HG03571 (cell line): ENCODE results near the gene PFKFB2.

Experiments used
- ATAC-seq: cut with Tn5 transposase; IDR thresholded peaks from one replicate; pipeline ENCODE4 v1.9.1; 2021; ENCODE audit not compliant: unreplicated experiment

The PFKFB2 gene

DNA sequence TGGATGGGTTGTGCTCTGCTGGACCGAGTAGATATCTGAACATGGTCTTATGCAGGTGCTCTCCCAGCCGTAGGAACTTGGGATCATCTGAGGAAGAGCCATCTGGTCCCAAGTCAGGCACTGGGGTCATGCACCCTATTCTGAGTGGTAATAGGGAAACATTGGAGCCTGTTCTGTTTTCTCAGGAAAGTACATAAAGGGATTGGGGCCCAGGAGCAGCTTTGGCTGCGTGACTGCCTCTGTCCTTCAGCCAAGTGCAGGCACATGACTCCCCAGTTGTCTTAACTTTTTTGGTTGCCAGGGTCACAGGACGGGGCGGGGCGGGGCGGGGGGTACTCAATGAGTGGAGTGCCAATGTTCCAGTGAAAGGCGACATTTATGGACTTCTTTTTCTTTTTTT, 11.5 kb downstream of the PFKFB2 start:
- ATAC-seq: no peak

DNA sequence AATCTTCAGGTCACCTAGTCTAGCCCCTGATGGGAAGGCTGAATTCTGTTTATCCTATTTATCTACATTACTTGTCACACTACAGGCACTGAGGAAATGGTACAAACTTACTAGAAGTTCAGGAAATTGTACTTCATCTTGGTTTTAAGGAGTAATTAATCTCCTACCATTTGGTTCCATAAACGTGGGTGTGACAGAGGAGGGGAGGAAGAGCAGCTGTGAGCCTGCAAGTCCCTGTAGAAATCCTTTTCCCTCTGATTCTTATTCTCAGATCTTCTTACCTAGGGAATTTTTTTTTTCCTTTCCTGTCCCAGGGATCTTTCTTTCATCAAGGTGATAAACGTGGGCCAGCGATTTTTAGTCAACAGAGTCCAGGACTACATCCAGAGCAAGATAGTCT, 14.1 kb downstream of the PFKFB2 start:
- ATAC-seq: no peak

DNA sequence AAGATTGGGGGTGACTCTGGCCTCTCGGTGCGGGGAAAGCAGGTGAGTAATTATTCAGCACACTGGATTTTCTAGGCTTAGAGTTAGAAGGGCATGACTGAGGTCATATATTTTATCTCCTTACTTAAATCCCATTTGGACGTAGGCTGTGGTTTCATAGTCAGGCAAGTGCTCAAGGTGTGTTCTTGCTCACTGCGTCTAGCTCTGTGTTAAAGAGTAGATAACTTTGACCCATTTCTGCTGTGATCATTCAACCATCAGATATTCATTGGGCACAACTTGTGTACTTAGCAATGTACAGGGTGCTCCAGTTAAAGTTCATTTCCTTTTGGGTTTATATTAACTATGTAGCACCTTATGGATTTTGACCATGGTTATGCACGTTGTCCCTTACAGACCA, 14.6 kb downstream of the PFKFB2 start:
- no peak for ATAC-seq

DNA sequence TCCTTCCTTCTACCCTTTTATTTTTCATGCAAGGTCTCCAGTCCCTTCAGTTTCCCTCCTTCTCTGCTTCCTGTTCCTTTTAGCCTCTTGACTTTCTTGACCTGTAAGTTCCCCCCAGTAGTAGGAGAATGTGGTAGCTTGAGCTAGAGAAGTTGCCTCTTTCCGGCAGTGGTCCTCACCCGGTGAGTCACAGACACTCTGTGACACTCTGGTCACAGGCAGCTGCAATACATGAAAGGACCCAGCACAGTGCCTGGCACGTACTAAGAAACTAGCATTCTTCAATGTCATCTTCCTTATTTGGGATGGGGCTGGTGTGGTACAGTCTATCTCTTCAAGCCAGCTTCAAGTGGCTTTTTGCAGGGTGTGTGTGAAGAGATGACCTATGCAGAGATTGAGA, 16.0 kb downstream of the PFKFB2 start:
- ATAC-seq: no peak

DNA sequence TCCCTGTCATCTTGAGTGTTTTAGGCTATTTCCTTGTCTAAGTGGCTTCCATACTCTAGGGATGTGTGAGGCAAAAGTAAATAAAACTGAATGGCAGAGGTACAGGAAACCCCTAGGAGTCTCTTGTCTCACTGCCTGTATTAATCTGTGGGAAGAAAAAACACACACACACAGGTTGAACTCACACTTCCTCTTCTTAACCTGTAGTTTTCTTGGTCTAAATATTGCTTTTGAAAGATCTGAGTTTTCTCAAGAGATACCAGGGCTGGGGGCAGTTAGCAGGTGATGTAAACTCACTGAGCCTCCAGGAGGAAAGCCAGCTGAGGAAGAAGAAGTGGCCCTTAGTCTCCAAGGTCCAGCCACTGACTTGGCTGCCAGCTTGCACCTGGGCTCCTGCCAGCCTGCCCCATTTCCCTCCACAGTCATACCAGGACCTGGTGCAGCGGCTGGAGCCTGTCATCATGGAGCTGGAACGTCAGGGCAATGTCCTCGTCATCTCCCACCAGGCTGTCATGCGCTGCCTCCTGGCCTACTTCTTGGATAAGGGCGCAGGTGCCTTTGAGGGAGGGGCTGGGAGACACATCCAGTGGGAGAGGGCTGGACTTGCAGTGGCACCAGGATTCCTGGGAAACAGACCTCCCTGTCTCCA, 16.9 kb downstream of the PFKFB2 start:
- ATAC-seq: no peak

DNA sequence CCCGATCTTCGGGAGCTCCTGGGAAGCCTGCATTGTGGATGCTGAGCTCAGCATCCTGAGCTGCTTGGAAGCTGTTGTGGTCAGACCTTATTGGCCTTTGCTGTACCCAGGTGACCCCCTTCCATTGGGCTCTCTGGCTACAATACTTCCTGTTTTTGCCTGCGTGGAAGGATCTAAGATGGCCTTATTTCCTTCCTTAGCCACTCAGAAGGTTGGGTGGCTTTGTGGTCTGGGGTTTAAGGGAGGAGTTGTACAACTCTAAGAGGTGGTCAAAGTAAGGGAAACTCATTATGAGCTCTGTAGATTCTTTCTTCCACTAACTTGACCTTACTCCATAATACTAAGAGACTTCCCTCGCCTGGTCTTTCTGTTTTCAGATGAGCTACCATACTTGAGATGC, 17.7 kb downstream of the PFKFB2 start:
- no peak for ATAC-seq

DNA sequence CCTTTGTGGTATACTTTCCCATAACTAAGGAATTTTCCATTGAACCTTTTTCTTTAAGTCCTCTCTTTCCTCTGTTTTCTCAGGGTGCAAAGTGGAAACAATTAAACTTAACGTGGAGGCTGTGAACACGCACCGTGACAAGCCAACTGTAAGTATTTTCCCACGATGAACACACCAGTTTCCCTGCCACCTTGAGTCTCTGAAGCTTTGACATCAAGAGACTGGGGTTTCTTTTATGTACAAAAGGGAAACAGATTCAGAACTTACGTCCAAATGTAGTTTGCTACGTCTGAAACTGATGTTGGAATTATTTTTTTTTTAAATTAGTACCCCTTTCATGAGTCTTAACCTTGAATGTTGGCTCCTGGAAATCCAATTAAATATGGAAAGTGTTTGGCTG, 18.4 kb downstream of the PFKFB2 start:
- ATAC-seq: no peak

DNA sequence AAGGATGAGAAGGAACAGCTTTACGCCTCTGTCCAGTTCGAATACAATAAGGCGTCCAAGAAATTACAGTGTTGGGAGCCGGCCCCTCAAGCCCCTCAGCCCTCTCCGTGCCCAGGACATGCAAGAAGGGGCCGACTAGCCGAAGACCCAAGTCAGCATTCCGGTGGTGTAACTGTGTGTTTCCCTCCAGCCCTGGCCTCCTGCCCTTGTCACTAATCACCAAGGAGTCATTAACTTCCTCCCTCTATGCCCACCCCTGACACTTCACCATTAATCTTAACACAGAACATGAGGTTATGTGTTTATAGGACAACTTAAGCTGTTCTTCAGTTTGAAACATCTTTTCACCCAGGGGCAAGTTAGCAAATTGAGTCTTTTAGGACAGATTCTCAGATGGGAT, 19.2 kb downstream of the PFKFB2 start:
- no peak for ATAC-seq

DNA sequence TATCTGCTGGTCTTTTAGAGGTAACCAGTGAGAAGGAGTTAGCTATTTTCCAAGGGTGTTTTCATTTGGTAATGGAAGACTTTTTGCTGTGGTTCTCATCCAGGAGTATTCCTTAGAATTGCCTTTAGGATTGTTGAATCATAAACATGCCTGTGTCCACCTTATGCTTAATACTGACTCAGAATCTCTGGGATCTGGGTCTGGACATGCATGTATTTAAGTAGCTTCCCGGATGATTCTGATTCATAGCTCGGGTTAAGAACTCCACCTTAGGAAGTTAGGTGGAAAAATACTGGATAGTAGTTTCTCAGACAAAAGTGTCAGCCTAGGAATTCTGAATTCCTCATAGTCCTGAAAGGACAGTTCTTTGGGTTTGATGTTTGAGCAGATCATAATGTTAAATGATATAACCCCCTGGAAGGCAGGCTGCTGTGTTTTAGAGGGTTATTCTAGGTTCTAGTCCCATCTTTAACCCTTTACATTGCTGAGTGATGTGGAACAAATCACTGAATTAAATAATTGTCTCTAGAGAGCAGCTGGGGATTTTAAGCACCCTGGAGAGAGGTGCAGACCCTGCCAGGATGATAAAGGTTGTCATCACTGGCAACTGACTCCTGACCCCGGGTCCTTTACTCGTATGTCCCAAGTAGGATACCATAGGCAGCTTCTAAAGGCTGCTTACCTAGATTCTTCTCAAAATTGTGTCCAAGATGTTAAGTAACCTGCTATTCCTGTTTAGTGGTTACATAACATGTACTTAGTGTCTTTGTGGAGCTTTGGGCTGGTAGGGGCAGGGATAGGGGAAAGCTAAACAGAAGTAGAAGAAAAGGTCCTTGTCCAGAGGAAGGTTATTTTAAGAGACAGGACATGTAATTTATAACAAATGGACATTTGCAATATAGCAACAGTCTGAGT, 21.1 kb downstream of the PFKFB2 start:
- ATAC-seq: no peak

DNA sequence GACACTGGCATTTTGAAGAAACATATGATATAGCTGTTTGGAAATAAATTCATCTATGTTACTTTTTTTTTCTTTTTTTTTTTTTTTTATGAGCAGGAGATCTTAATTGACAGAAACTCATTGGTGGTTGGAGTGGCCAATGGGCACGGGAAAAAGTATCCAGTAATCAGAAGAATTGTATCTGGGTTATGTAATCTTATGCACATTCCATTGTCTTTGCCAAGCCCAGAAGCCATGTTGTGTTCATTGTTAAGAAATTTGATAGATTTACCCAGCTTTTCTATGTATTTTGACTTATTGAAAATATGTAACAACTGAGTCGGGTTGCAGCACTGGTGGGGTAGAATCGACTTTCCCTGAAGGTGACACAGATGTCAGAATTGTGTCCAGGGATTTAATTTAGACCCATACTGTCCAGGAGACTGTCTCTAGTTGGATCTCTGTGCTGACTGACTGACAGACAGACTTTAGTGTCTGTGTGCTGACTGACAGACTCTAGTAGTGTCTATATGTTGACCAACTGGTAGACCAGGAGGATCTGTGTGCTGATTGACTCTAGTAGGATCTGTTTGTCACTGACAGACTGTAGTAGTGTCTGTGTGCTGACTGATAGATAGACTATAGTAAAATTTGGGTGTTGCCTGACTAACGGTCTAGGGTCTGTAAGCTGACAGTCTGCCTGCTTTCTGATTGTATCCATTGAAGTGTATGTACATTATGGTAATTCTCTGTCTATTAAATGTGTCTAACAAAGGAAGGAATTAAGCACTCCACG, 23.3 kb downstream of the PFKFB2 start:
- ATAC-seq: no peak

DNA sequence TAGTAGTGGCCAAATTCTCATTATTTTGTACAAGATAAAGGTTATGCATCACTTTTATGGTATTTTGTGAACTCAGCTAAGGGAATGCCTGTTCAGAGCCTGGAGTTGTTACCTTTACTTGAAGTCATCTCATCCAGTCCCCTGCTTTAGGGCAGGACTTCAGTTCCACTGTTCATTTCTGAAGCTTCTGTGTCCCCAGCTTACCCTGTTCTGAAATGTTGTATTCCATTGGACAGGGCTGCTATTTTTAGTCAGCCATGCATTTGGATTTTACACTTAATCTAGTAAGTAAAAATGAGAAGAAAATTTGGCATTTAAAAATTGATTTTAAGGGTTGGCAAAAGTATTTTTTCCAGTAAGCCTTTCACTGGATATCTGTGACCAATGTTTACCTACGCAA, 23.9 kb downstream of the PFKFB2 start:
- ATAC-seq: no peak

DNA sequence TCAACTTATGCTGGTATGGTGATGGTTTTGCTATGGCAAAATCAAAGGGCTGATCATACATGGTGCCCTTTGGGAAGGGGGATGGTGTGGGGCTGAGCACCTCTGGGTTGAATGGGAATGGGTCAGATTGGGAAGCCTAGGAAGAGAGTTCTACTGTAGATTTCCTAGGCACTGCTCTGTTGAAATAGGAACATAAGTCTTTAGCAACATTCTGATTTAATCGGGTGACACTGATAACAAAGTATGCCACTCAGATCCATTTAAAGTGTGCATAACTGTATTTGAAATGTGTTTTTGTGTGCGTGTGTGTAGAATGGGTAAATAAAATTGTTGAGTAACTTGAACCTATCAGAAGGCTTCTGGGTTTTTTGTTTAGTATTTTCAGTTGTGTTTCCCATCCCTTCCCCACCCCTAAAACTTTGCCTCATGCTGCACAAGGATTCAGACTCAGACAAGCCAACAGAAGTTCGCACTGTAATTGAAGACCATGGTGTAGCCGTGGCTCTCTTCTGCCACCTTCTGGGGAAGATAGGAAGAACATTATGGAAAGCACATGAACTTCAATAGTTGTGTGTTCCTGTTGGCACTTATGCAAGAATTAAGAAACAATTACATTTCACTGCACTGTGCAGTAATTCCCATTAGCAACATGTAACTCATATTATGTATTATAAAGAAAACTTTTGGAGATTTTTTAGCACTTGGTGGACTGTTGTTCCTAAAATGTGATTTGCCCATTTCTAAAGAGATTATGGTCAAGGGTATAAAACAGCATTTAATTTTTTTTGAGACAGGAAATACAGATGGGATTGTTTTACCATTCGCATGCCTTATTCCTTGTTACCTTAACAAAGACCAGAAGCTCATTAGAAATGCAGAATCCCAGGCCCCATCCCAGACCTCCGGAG, 24.6 kb downstream of the PFKFB2 start:
- no peak for ATAC-seq

DNA sequence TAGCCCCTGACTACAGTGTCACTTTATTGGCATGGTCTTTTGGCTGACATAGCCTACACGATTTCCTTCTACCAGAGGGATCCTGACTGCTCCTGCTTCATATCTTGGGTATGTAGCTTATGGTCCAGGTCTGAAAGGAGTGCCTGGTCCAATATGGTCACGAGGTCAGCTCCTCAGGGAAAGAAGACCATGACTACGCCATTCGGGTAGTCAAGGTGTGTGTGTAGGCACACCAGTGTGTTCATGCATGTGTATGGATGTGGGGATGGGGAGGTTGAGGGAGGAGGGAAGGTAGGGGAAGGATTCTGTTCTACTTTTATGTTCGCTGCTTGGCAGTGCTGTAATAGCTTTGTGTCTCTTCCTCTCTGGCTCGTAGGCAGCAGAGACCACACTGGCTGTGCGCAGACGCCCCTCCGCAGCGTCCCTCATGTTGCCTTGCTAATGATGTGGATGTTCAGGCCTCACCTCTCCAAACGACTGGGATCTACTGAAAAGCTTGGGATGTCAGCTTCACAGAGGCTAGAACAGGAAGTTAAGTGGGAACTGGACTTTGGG, 25.6 kb downstream of the PFKFB2 start:
- ATAC-seq: no peak

DNA sequence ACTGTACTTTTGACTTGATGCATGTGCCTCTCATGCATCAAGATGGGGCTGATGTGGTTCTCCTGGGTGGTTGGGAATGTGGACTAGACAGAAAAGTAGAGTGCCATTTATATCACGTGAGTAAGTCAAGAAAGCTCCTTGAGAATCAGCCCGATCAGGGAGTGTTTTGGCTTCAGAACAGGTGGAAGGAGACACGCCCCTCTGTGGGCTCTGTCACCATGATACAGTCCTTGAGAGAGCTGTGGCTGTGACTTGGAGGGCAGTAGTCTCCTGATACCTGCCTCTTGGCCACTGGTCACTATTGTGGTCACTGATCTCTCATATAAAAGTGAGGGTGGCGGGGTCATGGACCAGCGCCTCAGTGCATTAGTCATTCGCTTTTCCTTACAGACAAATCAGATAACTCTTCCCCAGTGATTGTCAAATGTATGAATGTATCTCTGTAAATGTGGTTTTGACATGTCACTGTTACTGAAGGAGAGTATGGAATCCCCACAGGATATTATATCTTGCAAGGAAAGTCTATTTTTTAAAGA, 26.7 kb downstream of the PFKFB2 start:
- ATAC-seq: no peak

DNA sequence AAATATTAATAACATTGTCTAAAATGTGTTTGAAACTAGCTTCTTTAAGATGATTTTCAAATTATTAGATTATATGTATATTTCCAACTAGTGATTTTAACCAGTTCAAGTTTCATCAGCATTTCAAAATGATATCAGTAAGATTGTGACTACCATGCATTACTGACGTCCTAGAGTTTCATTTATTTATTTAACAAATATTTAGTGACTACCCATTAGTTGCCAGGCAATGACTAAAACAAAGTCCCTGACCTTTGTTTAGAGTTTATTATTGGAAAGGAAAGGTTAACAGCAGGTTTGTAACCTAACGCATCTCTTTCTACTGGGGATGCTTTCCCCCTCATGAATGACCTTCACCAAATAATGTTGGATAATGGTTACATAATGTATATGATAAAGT, 28.0 kb downstream of the PFKFB2 start:
- no peak for ATAC-seq

DNA sequence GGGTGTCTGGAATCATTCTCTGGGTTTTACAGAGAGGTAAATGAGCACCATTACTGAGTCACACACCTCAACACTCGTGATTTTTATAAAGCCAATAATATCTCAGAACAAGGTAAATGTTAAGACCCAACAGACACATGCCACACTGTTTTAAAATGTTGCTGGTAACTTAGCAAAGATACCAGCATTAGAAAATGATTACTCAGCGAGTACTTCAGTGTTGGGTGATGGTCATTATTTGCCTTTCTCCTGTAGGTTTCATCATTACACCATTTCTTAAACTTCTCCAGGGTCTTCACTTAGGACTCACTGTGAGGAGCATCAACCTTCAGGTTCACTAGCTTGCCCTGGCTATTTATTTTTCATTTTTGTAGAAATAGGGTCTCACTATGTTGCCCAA, 28.7 kb downstream of the PFKFB2 start:
- ATAC-seq: no peak

DNA sequence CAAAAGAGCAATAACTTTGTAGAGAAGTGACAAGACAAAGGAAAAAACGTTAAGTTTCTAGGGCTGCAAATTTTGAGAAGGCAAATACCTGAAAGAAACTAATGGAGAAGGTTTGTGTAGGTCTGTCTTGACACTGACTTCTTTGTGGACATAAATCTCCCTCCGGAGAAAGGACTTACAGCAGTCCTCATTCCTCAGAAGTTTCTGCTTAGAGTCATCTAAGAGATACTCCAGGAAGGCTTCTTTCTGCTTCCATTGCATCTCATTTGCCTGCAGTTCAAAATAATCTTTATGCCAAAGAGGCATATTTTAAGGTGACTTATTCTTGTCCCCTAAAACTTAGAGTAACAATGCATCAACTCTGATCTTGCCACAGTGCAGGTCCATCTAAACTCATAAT, 31.2 kb downstream of the PFKFB2 start:
- ATAC-seq: no peak

DNA sequence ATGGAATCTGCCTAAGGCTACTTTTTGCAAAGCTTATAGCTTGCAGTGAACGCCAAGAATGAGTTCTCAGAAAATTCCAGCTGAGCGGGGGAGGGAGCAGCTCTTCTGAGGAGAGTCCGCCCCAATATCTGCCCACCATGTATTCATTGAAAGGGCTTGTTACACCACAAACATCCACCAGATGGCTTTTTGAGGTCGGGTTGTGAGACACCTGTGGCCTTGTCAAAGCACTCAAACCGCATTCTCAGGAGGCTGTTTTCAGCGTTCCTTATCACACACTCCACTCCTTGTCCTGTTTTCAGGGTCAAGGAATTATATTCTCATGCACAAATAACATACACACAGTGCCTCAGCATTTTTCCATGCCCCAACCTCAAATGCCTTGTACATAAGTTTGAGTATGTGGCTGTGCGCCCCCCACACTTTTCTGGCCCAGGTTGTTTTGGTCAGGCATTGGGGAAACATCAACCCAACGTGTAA, 31.7 kb downstream of the PFKFB2 start:
- peak; percentile 55 for ATAC-seq

DNA sequence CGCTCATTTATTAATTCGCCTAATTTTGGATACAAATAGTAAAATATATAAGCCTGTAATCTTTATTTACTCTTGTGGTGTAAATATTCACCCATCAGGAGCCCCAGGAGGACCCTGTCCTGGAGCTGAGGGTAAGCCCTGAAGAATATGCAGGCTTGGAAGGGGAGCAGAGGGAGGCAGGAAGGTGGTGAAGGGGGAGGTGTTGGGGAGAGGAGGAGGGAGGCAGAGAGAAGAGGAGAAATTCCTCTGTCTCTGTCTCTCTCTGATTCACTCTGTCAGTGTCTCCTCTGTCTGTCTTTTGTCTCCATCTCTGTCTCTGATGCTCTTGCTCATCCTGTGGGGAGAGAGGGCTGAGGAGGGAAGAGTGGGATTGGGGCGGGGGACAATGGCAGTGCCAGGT, 32.8 kb downstream of the PFKFB2 start:
- no peak for ATAC-seq

DNA sequence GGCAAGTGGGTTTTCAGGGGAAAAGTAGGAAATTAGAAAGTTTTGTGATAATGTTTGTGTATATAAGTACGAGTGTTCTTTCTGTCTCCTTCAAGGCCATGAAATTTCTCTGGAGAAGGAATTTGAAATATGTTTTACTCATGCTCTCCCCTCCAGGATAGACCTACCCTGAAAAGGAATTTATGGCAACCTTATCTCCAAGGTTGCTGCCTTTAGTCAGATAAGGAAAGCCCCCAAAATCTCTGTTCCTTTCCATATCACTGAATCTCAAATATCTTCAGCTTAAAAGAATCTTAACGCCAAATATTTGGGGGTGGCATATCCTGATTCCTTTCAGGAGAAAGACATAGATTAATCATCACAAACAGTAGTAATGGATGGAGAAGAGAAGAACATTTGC, 35.1 kb downstream of the PFKFB2 start:
- ATAC-seq: no peak
